ENCODE data around the gene VGF.

Gene VGF

DNA sequence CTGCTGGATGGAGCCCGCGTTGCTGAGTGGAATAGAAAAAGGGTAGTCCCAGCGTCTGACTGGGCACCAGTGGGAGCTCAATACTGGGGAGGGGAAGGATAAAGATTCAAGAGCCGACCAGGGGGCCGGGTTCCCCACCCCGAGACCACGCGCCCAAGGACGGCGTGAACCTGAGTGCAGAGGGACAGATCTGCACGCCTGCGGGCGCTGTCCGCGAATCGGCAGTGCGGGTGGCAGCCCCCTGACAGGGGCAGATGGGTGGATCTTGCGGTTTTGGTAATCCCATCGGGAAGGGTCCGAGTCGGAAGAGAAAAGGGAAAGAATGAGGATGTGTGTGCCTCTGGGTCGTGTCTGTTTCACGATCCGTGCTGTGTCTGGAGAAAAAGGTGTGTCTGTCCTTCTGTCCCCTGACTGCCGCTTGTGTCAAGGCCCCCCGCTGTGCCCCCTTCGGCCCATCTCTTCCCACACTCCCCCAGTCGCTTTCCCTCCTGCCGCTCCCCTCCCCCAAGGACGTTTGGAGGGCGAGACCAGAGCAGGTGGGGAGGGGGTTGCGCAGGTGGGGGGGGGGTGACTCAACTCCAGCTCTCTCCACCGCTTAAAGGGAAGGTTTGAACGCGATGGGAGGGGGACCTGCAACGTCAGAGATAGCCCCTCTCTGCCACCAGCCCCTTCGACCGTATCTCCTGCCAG, 734 bp upstream of the VGF start:
- no peak for DNase-seq

- peak in 1 of 2 donors; percentile 54 for DNase-seq
Observed at GRCh38 chr7:101164071-101164840, 1.1 kb downstream of the VGF start.

DNA sequence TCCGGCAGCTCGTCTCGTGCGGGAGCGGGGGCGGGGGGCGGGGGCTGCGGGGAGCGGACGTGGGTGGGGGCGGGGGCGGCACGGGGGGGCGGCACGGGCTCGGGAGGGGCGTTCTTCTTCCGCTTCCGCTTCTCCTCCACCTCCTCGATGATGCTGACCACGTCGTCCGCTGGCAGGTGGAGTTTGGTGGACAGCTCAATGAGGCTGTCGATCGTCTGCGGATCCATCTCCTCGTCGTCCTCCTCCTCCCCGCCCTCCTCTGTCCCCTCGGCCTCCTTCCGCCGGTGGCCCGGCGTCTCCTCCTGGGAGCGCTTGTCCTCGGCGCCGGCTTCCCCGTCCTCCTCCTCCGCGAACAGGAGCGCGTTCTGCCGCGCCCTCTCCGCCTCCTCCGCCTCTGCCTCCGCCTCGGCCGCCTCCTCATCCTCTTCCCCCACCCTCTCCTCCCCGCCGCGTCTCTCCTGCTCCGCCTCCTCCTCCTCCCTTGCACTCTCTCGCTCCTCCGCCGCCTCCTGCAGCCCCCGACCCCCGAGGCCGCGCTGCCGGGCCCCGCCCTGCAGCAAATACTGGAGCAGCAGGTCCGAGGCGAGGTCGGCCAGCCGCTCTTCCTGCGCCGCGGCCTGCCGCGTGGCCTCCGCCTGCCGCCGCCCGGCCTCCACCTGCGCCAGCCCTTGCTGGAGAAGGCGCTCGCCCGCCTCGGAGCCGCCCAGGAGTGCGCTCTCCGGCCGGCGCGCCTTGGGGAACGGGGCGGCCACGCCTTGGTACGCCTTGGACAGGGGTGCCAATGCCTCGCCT, 1.9 kb downstream of the VGF start:
- DNase-seq: no peak

GRCh38 chr7:101162551-101163278, 2.7 kb downstream of the VGF start:
- peak in 1 of 2 donors; percentile 26 for DNase-seq

- DNase-seq: no peak
Observed at GRCh38 chr7:101161692-101162471, 3.5 kb downstream of the VGF start.

GRCh38 chr7:101160910-101161309, 4.5 kb downstream of the VGF start:
- DNase-seq: no peak

DNA sequence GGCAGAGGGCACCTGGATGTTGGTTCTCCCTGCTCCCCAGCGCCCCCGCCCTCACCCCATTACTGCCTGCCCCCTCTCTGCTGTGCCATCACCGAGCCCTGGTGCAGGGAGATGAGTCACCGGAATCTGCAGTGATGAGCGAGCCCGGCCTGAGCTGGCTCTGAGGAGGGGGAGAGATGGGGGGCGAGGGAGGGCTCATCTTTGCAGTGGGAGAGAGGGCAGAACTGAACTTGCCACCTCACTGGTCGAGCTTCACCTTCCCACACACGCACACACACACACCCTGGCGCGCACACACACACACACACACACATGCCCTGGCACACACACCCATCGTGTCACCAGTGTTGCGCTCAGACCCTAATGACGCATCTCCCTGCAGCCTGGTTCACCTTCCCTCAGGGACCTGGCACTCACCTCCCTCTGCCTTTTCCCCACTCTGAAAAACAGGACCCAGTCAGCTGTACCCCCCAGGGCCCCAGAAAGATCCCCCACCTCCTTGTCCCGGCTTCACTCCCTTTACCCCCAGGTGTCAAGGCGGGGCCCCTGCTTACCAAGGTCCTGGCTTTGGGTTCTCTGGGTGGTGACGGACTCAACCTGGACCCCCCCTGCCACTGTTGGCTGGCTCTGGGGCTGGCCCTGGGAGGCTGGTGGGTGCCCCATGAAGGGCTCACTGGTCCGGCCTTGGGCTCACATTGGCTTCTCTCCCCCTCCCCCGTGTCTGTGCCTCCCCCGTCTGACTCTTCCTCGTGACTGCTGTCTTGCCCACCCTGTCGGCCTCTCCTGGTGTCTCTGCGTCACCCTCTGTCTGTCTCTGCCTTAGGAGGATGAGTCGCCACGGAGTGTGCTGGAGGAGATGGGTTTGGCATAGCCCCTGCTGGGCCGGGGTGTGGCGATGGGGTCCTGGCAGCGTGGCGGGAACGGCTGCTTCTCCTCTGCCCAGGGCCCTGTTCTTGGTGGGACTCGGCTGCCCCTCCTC, 5.4 kb downstream of the VGF start:
- no peak for DNase-seq

DNA sequence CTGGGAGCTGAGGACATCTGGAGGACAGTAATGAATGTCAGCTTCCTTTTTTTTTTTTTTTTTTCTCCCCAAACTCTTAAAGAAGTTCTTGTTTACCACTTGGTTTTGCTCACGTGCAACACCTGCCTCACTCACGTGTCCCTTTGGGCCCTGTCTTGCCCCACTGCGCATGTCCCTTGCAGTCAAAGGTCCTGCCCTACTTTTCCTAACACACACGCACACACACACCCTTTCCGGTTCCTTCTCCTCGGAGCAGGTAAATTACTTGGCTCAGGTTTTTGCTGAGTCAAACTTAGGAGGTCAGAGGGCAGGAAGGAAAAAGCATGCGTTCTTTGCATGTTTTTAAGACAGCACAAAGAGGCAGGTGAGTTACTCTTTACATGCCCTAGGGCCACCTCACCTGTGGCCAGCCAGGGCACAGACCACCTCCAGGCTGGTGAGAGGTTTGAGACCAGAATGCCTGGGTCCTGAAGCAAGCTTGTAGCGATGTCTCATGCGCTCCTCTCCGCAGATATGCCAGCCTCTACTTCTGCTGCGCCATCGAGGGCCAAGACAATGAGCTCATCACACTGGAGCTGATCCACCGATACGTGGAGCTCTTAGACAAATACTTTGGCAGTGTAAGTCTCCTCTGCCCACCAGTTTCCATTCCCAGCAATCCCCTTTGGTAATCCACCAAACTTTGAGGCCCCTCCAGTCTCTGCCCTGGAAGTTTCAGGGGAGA, 8.3 kb downstream of the VGF start:
- DNase-seq: no peak

GRCh38 chr7:101156277-101156676, 9.1 kb downstream of the VGF start:
- DNase-seq: no peak

DNA sequence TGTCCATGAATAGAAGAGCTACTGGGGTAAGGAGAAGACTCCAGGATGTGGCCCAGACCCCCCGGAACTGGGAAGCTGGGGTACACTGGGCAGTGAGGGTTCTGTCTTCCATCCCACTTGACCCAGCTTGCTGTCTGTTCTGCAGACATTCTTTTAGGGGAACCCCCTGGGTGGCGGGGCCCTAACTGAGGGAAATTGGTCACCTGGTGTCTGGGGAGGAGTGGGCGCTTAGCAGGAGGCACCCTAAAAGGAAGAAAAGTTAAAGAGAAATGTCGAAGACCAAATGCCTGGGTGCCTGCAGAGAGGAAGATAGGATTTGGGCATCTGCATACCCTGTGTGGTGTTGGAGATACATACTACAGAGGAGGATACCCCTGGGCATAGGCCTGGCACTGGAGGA, 10.1 kb downstream of the VGF start:
- DNase-seq: no peak

GRCh38 chr7:101154693-101155102, 10.7 kb downstream of the VGF start:
- no peak for DNase-seq

- peak; percentile 88 to 92 for DNase-seq
Observed at GRCh38 chr7:101153969-101154692, 11.2 kb downstream of the VGF start, which contains the start of gene AP1S1. Gene AP1S1 (plus strand): TSS chr7:101154476. CDS start chr7:101154515, 39 bp downstream.

GRCh38 chr7:101151908-101152651, 13.3 kb downstream of the VGF start:
- no peak for DNase-seq

DNA sequence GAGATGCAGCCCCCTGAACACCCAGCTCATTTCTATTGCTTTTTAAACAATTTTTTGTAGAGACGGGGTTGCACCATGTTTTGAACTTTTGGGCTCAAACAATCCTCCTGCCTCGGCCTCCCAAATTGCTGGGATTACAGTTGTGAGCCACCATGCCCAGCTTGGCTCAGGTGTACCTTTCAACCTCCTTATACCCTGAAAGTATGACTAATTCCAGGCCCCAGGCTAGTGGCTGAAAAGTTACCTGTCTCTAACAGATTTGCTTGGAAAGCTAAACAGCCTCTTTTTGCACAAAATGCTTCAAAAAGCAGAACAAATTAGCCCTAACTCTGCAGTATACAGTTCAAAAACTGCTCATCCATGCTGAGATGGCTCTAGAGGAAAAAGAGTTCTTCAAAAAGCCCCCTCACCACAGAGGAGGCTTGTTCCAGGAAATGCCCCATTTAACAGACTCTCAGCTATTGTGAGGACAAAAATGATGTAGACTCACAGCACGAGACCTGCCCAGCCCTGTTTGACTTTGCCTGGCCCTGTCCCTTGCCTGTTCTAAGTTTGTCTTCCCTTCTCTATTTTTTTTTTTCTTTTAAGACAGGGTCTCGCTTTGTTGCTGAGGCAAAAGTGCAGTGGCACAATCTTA, 24.5 kb downstream of the VGF start:
- DNase-seq: no peak

- DNase-seq: no peak
Observed at GRCh38 chr7:101140339-101140699, 25.1 kb downstream of the VGF start.

DNA sequence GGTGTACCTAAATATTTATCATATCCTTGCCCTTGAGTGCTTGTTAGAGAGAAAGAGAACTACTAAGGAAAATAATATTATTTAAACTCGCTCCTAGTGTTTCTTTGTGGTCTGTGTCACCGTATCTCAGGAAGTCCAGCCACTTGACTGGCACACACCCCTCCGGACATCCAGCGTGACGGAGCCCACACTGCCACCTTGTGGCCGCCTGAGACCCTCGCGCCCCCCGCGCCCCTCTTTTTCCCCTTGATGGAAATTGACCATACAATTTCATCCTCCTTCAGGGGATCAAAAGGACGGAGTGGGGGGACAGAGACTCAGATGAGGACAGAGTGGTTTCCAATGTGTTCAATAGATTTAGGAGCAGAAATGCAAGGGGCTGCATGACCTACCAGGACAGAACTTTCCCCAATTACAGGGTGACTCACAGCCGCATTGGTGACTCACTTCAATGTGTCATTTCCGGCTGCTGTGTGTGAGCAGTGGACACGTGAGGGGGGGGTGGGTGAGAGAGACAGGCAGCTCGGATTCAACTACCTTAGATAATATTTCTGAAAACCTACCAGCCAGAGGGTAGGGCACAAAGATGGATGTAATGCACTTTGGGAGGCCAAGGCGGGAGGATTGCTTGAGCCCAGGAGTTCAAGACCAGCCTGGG, 27.0 kb downstream of the VGF start:
- DNase-seq: peak; percentile 88 to 95

DNA sequence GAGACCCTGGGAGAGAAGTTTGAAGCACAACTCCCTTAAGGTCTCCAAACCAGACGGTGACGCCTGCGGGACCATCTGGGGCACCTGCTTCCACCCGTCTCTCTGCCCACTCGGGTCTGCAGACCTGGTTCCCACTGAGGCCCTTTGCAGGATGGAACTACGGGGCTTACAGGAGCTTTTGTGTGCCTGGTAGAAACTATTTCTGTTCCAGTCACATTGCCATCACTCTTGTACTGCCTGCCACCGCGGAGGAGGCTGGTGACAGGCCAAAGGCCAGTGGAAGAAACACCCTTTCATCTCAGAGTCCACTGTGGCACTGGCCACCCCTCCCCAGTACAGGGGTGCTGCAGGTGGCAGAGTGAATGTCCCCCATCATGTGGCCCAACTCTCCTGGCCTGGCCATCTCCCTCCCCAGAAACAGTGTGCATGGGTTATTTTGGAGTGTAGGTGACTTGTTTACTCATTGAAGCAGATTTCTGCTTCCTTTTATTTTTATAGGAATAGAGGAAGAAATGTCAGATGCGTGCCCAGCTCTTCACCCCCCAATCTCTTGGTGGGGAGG, 27.6 kb downstream of the VGF start:
- DNase-seq: peak; percentile 46 to 52
